Activated CD8-positive, alpha-beta memory T cell treated with anti-CD3 and anti-CD28 coated beads for 36 hours (primary cell): ENCODE measurements around the gene WDR19. TPM values are rescaled to one million over a fixed set of nuclear protein-coding genes. Genes with fewer than 3 reads are reported as not detected.

Experiments
- CTCF ChIA-PET: fragments of 350-600 bp; sonication (Branson Sonifier 250); formaldehyde crosslinking; loops from one replicate; lab custom pipeline; 2021; ENCODE audit warnings: antibody characterized with exemption; lab: Charles Lee
- POLR2A ChIA-PET: fragments of 350-600 bp; sonication (Branson Sonifier 250); formaldehyde crosslinking; loops from one replicate; lab custom pipeline; 2021; ENCODE audit warnings: antibody characterized with exemption; lab: Charles Lee
- total RNA-seq, 2 experiments: library from RNA; stranded (reverse); gene quantifications; one replicate each; pipeline ENCODE4 v1.2.3, GENCODE V29; 2021

Gene WDR19
- total RNA-seq, 2 experiments from 2014 or later, result 15.7 to 17.3 TPM

DNA sequence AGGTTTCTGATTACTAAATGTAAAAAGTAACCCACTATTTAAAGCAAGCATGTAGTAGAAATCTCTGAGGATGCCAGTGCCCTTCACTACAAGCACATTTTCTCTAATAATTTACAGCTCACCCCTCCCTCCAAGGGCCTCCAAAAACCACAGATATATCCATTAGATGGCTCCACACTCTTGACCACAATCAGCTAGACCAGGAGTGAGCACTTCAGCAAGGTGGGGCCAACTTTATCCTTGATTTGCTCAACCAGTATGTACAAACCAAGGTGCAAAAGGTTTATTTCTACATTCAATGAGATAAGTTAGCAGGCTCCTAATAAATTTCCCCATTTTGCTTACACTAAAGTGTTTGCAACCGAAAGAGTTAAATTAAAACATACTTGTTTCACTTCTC is 148.0 kb downstream of the WDR19 start:
- ChIA-PET POLR2A (no interaction called here), CTCF (no interaction called here)

DNA sequence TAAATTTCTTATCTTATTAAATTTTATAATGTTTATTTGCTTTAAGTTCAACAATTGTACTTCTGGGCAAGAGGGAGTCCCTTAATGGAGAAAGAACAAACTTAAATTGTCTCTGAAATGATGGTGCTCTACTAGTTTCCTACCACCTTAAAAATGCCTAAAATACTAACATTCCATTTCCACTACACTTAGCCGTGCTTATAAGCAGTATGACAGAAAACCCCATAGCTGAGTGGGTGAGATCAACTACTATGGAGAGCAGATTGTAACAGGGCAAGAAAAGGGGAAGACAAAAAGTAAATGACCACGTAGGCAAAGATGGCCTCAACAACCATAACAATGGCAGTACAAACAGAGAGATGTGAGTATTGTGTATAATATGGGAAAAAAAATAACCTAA is 148.9 kb downstream of the WDR19 start:
- ChIA-PET POLR2A (no interaction called here), CTCF (no interaction called here)

Other genes with a start within 250 kb of the WDR19 start
- 10 to 100 TPM in 1 of 2 experiments, 1 to 10 TPM in 1; 9.3 to 10.7 TPM for gene TMEM156, start 150.1 kb upstream of the WDR19 start, total RNA-seq
- gene KLHL5, start 120.3 kb upstream of the WDR19 start, total RNA-seq, result 10 to 100 TPM; 12.3 to 13.1 TPM
- gene RFC1, start 183.8 kb downstream of the WDR19 start, total RNA-seq, result 100 to 1,000 TPM; 103 to 108 TPM
- not detected for gene KLB, start 224.4 kb downstream of the WDR19 start, total RNA-seq